HG02588 (cell line): ENCODE results near the gene DNASE1L1.

Source experiments
- ATAC-seq: cut with Tn5 transposase; IDR thresholded peaks from one replicate; pipeline ENCODE4 v1.9.1; 2021; ENCODE audit warnings: mild to moderate bottlenecking, moderate library complexity; ENCODE audit not compliant: unreplicated experiment

DNASE1L1 gene, protein sequence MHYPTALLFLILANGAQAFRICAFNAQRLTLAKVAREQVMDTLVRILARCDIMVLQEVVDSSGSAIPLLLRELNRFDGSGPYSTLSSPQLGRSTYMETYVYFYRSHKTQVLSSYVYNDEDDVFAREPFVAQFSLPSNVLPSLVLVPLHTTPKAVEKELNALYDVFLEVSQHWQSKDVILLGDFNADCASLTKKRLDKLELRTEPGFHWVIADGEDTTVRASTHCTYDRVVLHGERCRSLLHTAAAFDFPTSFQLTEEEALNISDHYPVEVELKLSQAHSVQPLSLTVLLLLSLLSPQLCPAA

DNA sequence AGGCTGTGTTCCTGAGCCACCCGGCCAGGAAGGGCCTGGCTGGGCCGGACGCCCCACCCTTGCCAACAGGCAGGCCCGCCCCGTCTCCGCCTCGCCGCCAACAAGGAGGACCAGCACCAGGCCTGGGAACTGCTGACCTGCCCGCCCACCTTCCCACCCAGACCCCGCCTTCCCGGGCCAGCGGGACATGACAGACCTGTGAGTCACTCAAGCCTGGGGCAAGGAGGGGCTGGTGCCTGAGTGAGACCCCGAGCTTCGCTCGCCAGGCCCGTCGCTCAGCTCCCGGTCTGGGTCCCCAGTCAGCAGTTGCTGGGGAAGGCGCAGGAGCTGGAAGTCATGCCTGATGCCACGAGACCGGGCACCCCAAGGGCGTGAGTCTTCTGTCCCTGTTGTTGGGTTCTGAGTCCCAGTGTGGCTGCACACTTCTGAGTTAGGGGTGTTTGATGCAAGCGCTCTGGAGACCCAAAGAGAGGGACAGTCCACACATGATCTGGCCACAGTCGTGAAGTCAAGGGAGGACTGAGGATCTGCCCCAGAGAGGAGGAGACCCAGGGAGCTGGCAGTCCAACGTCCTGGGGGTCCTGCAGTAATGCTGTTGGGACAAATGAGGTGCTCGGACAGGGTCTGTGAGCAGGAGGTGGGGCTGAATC, at the start of gene DNASE1L1:
Gene DNASE1L1 (minus strand): TSS at position 33 of the 650 bp plus-strand sequence. CDS start 3,686 bp downstream, outside the sequence.
- ATAC-seq: no peak

DNA sequence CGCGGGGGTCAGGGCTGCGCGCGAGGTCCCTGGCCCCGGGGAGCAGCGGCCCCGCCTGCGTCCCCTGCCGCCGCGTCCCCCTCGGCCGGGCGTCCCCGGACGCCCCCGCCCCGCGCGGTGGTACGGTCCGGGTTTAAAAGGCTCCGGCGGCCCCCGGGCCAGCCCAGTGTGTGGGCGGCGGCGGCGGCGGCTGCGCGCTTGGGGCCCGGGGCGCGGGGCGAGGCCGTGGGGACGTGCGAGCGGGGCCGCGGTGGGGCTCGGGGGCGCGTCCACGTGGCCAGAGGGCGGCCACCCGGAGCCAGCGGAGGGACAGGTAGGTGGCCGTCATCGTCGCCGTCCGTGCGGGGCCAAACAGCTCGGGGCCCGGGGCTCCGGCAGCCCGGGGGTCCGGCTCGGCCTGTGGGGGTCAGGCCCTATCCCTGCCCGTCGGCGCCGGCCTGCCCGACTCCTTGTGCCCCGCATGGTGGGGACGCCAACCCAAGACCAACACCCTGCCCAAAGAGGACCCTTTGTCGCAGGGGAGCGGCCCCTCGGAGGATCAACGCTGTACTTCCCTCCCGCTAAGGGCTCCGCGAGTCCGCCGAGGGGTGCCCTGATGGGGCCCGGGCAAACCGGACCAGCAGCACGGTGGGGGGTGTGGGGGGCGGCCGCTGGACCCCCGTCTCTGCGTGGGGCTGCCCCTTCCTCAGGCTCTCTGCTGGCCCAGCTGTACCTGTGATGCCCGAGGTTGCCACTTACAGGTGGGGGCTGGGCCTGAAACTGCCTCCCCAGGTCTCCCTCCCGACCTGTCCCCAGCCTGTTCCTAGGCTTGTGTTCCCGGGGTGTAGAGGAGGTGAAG, 49.3 kb upstream of the DNASE1L1 start, which contains the start of gene PLXNA3:
Gene PLXNA3 (plus strand): TSS at position 166 of the 838 bp plus-strand sequence. CDS start 1,903 bp downstream, outside the sequence.
- peak; percentile 68 for ATAC-seq

DNA sequence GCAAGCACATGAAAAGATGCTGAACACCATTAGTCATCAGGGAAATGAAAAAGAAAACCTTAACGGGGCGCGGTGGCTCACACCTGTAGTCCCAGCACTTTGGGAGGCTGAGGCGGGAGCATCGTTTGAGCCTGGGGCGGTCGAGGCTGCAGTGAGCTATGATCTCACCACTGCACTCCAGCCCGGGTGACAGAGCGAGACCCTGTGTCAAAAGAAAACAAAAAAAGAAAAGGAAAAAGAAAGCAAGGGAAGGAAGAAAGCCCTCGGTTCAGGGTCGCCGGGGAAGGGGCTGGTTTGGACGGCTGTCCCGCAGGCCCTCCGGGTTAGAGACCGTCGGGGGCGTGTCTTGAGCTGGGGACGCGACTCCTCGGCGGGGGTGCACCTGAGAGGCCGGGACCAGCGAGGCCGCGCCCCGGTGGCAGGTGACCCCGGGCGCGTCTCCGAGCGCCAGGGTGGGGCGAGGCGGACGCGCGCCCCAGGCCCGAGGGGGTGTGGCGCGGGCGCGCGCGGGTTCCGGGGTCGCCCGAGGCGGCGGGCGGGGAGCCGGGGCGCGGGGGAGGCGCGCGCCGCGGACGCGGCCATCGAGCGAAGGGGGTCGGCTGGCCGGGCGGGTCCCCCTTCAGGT, 48.5 kb upstream of the DNASE1L1 start:
- peak; percentile 44 for ATAC-seq

DNA sequence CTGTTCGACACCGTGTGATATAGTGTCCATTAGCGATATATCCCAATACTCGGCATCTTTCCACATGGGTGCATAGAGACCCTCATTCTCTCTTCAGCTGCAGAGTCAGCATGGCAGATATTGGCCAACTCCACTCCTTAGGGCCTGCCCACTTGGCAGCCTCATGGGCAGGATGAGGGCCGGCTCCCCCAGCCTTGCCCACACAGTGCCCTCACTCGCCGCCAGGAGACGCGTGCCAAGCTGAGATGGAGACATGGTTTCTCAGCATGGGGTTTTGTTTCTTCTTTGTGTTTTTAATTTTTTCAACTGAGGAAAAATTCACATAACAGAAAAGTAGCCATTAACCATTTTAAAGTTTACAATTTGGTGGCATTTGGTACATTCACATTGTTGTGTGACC, 43.8 kb upstream of the DNASE1L1 start:
- no peak for ATAC-seq

DNA sequence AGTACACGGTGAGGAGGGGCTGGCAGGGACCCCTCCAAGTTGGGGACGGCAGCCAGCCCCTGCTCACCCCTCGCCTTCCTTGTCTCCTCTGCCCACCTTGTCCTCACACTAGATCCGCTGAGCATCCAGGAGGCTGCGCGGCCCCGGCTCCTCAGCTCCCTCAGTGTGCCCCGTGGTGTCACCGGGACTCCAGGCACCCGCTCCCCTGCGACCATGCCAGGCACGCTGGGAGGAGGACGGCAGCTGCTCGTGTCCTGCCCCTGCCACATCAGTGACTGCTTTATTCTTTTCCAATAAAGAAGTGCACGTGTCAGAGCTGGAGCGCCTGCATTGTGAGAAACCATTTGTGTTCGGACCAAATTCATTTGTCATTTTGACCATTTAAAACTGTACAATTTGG, 41.3 kb upstream of the DNASE1L1 start:
- no peak for ATAC-seq

DNA sequence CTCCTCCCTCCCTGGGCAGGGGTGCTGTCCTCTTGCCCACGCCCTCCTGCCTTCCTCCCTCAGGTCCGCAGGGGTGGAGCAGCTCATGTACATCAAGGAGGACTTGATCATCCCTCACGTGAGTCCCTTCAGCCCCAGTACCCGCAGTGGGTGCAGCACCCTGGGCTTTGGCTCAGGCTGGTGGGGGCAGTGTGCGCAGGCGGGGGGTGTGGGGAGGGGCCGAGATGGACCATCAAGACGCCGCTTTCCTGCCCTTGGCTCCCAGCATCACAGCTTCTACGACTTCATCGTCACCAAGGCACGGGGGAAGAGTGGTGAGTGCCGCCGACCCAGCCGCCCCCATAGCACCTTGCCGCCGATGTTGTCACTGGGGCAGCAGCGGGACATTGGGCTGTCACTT, 40.6 kb upstream of the DNASE1L1 start:
- ATAC-seq: no peak

DNA sequence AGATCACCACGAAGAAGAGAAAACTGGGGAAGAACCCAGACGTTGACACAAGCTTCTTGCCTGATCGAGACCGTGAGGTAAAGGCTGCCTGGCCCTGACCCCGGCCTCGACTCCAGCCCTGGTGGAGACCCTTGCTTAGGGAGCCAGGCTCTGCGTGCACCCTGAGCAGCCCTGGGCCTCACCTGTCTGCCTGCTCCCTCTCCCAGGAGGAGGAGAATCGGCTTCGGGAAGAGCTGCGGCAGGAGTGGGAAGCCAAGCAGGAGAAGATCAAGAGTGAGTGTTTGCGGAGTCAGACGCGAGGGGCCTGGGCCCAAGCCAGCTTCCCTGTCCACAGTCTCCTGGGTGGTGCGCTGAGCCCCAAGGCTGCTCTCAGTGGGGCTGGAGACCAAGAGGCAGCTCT, 39.4 kb upstream of the DNASE1L1 start:
- ATAC-seq: no peak

DNA sequence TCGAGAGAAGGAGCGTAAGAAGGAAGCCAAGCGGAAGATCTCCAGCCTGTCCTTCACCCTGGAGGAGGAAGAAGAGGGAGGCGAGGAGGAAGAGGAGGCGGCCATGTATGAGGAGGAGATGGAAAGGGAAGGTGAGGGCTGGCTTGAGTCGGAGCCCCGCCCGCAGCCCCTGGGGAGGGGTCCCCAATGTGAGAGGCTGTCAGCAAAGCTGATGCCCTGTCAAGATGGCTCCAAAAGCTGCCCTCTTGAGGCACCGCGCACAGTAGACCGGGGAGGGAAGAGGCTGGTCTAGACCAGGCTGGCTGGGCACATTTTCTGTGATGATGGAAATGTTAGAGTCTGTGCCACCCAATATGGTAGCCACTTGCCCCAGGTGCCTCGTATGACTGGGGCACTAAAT, 37.4 kb upstream of the DNASE1L1 start:
- no peak for ATAC-seq

DNA sequence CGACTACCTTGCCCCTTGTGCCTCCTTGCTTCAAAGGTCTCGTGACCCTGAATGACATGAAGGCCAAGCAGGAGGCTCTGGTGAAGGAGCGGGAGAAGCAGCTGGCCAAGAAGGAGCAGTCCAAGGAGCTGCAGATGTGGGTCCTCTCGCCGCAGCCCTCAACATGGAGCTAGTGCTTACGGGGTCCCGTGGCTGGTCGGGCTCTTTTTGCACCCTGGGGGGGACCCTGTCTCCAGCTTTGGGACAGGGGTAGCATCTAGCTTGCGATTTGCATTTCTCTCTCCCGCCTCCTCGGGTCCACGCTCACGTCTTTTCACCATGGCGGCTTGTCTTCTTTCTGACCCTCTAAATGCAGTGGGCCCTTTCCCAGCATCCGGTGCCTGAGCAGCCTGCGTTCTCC, 36.7 kb upstream of the DNASE1L1 start:
- no peak for ATAC-seq

DNA sequence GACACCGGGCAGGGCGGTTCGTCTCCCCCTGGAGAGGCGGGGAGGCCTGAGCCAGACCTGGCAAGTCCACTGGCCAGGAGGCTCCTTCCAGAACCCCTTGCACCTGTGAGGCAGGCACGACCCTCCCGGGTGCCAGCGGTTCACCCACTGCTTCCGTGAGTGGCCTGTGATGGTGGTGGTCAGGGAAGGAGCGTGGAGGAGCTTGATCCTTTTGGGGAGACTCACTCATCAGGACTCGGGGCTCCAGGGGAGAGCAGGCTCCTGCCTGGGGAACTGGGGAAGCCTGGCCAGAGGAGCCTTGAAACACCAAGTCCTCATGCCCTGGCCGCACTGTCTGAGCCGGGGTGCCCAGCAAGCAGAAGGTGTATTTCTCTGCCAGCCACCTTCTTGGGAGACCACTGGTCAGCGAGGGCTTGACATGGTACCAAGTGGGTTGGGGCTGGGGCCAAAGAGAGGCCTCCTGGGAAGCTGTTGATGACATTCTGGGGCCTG, 35.7 kb upstream of the DNASE1L1 start:
- ATAC-seq: no peak

DNA sequence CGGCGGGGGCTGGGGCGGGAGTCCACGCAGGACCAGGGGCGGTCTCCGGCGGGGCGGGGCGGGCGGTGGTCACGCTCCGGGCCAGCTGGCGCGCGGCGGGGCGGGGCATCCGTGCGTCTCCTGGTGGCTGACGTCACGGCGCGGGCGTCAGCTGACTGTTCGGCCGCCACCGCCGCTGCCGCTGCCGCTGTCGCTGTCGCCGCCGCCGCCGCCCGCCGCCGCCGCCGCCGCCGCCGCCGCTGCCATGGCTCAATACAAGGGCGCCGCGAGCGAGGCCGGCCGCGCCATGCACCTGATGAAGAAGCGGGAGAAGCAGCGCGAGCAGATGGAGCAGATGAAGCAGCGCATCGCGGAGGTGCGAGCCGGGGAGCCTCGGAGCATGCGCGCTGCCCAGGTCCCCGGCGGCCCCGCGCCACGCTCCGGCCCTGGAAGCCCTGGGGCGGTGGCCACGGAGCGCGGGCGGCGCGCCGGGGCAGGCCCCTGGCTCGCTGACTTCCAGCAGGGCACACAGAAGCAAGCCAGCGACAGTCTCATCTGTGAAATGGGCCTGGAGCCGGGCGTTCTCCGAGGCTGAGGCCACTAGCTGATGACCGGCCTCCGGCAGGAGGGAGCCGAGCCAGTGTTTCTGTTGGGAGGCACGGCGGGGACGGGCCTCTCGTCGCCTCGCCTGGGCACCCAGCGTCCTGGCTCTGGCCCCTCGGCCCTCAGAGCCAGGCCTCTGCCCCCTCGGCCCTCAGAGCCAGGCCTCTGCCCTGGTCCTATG, 35.1 kb upstream of the DNASE1L1 start, which contains the start of gene FAM50A:
Gene FAM50A (plus strand): TSS at position 150 of the 763 bp plus-strand sequence. CDS start 95 bp downstream, at position 245.
- ATAC-seq: peak; percentile 87

DNA sequence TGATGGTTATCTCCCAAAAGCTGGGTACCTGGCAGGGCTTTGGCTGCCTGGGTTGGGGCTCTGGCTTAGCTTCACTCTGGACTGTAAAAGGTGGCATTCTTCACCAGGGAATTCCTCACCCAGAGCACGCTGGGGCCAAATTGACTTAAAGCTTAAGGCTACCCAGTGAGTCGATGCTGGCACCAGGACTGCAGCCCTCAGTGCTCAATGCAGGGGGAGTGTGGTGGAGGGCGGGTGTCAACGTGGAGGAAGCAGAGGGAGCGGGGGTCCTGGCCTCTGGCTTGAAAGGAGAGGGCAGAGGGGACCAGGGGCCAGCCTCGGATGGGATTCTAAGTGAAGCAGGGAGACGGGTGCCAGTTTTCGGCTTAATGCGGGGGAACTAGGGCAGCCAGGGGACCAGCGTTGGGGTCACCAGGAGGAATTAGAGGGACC, 34.4 kb upstream of the DNASE1L1 start:
- no peak for ATAC-seq

DNA sequence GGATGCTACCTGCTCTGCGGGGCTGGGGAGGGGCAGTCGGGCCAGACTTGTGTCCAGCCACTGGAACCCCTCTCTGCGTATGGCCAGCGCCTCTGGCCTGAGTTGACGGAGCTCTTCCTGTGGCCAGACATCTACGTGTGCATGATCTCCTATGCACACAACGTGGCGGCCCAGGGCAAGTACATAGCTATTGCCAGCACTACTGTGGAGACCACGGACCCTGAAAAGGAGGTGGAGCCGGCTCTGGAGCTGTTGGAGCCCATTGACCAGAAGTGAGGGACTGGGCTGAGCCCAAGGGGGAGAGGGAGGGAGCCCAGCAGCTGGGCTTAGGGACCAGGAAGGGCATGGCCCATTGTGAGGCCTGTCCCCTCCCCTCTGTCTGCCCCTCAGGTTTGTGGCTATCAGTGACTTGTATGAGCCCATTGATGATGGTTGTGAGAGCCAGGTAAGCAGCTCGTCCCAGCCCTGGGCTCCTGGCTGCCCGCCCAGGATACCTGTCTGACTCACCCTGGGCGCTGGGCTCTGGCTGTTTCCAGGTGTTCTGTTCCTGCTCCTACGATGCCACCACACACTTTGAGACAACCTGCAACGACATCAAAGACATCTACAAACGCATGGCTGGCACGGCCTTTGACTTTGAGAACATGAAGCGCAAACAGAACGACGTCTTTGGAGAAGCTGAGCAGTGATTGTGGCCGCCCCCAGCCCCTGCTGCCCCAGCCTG, 33.1 kb upstream of the DNASE1L1 start:
- no peak for ATAC-seq

DNA sequence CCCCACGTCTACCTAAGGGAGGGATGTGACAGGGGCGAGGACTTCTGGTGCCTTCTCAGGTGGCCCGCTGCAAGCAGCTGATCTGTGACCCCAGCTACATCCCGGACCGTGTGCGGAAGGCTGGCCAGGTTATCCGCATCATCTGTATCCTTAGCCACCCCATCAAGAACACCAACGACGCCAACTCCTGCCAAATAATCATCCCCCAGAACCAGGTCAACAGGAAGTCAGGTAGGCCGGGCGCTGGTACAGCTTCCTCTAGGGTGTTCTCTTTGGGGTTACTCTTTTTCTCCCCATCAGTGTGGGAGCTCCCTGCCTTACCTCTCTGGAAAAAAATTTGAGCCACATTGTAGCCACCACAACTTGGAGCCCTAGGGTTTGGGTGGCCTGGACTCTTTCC, 32.5 kb upstream of the DNASE1L1 start:
- ATAC-seq: no peak

DNA sequence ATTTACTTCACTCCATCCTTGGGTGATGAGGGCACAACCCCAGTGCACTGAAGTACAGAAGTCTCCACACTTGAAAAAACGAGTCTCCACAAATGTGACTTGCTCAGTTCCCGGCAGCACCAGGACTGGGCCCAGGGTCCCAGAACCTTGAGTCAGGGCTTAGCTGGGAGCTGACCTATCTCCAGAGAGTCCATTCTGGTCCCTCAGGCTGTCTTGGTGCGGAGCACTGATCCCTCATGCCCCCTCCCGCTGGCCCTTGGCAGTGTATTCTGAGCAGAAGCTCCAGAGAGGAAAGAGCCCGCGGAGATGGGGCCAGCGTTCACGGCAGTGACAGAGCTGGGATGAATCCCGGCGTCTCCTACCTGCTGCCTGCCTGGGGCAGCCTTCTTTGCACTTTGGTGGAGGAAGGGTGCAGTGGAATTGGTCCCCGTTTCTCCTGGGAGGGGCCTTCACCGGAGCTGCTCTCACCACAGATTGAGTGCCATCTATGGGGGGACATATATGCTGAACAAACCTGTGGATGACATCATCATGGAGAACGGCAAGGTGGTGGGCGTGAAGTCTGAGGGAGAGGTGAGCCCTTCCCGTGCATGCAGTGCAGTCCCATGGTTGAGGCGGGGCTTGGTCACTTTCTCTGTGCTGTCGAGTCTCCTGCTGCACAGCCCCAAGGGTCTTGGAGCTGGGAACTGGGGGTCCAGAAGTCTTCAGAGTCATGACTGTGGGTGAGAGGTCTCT, 31.7 kb upstream of the DNASE1L1 start:
- no peak for ATAC-seq

DNA sequence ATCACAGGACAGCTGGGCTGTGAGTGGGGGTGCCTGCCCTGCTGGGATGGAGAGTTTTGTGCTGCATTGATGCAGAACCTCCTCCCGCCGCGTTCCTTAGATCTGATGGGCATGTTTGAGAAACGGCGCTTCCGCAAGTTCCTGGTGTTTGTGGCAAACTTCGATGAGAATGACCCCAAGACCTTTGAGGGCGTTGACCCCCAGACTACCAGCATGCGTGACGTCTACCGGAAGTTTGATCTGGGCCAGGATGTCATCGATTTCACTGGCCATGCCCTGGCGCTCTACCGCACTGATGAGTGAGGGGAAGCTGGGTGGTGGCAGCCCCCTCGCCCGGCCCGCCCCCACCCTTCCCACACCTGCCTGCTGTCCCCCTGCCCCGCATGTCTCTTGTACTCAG, 30.8 kb upstream of the DNASE1L1 start:
- no peak for ATAC-seq

DNA sequence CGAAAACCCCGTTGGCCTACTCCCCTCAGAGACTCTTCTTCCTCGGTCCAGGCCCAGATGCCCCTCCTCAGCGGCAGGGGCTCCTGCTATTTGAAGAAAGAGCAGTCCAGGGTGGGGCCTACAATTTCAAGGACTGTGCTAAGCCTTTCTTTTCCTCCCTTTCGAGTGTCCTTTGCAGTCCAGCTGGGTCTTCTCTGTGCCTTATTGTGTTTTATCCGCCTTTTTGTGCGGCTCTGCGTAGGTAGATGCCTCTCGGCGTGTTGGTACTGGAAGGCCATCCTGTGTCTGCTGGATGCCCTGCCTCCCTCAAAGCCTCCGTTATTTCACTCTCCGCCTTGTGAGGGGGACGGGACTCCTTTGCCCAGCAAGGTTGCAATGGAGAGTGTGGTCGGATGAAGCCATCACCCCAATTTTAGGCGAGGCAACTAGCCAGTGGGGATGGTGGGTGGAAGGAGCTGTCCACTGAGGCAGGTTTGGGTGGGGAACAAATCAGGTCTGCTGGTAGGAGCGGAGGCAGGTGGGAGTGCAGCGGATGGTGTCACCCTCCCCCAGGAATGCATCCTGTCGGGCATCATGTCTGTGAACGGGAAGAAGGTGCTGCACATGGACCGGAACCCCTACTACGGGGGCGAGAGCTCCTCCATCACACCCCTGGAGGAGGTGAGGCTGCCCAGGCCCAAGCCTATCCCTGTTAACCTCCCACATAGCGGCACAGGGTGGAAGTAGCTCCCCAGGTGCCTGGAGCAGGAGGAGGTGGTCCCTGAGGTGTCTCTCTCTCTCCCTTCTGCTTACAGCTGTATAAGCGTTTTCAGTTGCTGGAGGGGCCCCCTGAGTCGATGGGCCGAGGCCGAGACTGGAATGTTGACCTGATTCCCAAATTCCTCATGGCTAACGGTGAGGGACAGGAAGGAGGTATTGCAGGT, 29.2 kb upstream of the DNASE1L1 start:
- no peak for ATAC-seq
